Activated CD4-positive, alpha-beta T cell treated with anti-CD3 and anti-CD28 coated beads for 1 hour (primary cell): ENCODE measurements around the gene MAP2K2.

Experiments
- DNase-seq: peaks from one replicate; pipeline ENCODE4 v3.0.0-alpha.2; 2020

The MAP2K2 gene

DNA sequence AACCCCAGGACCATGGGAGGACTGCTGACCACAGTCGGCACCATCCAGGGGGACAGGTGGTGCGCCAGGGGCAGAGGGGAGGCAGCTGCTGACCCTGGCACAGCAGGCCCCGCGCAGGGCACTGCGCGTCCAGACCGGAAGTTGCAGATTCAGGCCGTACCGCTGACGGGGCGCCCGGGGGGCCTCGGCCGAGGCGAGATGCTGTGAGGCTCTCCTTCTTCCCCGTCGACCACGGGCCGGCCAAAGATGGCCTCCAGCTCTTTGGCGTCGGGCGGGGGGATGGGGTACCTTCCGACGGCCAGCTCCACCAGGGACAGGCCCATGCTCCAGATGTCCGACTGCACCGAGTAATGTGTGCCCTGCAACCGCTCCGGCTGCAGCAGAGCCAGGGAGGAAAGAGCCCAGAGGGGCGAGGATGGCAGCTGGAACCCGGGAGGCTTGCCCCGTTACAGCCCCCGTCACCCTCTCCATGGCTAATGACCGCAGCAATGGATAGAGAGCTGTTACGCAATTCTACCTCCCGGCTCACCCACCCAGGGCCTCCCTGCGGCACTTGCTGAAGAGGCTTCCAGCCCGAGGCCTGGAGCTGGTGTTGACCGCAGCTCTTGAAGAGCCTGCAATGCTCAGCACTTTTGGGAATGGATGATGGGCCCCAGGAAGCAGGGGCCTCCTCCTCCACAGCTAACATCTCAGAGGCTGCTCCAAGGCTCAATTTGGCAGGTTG, 24.7 kb downstream of the MAP2K2 start:
- no peak for DNase-seq

- DNase-seq, result no peak
Measured at GRCh38 chr19:4098493-4098892, 25.4 kb downstream of the MAP2K2 start.

DNA sequence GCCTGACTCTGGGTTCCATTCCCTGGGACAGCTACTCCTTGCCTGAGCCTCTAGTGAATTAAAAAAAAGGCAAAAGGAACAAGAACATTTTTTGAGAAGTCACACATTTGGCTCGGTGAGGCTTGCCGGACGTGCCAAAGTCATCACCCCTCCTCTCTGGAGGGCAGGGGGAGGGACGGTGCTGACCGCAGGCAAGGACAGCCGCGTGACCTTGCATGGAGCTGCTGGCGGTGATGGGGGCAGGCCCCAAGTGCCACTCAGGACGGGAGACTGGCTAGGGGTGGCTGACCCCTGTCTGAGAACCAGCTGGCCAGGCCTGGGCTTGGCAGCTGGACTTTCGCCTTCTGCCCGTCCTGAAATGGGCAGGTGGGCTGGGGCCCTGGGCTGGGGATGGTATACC, 26.4 kb downstream of the MAP2K2 start:
- no peak for DNase-seq

DNA sequence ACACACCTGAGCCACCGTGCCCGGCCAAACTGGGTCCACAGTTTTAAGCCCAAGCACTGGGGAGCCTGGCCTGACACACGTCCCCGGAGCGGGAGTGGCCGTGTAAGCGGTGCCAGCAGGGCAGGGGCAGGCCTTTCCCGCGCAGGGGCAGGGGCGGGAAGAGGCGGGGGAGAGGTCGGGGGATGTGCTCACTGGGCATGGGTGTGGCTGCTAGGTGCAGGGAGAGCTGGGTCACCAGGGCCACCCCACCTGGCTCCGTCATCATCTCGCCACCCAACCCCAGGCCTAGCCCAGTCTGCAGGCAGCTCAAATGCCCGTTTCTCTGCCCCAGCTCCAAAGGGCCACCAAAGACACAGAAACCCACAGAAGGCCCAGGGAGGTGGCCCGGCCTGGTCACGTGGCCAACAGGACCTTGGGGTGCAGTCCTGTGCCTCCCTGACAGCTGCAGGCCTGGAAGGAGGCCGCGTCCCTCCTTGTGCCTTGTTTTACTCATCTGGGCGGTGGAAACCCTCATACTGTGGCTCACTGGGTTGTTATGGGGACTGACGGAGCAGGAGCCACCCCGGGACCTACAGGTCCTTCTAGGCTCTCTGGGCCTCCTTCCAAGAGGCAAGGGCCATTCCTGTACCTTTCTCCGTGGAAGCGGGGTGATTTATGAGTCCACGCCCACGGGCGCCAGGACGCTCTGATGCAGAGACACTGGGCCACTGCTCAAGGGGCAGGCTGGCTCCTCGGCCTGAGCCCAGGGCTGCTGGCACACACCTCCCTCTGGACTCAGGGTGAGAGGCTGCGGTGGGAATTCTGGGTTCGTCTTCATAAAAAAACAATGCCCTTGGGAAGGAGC, 27.7 kb downstream of the MAP2K2 start:
- DNase-seq, result no peak

DNA sequence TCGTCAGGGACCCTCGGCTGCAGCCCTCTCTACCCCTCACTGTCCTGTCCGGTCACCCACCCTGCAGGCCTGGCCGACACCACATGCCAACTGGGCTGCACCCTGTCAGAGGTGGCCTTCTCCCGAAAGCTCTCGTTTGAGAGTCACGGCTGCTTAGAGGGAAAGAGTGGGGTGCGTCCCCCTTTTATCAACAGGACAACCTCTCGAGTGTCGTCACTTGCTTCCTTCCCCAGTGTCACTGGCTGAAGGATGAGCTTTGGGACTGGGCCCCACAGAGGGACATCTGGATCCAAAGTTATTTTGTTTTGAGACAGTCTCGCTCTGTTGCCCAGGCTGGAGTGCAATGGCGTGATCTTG, 28.5 kb downstream of the MAP2K2 start:
- DNase-seq, result no peak

DNA sequence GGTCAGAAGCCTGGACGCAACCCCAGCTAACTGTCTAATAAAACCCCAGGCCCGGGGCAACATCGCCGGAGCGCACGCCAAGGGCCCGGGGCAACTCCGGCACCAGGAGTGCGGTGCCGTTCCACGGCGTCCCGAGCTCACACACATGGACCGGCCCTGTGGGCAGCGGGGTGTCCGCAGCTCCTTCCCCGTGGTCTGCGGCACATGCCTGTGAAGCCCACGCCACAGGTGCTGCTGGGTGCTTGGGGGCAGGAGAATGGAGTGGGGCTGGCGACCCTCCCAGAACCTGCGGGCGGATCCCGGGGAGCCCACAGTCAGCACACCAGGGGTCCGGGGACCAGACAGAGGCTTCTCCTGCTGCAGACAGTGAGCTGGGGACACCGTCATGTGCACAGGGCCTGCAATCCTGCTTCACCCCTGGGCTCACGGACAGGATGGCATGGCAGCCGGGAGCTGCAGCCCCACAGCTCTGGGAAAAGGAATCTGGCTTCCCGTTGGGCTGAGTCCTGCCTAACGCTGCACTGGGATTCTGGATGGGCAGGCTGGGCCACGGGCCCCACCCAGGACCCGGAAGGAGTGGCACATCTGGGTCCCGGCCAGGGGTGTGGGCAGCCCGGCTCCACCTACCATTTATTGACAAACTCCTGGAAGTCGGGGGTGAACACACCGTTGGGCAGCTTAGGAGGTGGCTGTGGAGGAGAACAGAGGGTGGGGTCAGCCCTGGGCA, 29.0 kb downstream of the MAP2K2 start:
- no peak for DNase-seq

GRCh38 chr19:4094291-4094690, 29.6 kb downstream of the MAP2K2 start:
- DNase-seq, result no peak

GRCh38 chr19:4093643-4094175, 30.2 kb downstream of the MAP2K2 start:
- DNase-seq, result no peak

- DNase-seq, result no peak
Measured at GRCh38 chr19:4090356-4091220, 33.3 kb downstream of the MAP2K2 start.

DNA sequence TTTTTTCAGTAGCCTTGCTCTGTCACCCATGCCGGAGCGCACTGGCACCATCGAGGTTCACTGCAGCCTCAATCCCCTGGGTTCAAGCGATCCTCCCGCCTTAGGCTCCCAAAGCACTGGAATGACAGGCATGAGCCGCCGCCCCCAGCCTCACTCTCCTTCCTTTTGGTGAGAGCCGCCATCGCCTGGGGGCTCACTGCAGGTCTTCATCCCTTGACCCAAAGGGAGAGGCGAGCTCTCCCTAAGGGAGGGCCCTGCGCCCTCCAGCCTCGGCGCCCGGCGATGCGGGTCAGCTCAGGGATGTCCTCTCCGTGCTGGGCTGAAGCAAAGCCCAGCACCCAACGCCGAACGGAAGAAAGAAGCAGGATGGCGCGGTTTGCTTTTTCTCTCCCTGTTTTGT, 34.0 kb downstream of the MAP2K2 start:
- DNase-seq, result no peak

GRCh38 chr19:4089400-4089908, 34.5 kb downstream of the MAP2K2 start:
- DNase-seq, result no peak

GRCh38 chr19:4088975-4089374, 34.9 kb downstream of the MAP2K2 start:
- DNase-seq, result no peak

GRCh38 chr19:4087787-4088679, 35.9 kb downstream of the MAP2K2 start:
- DNase-seq, result no peak

DNA sequence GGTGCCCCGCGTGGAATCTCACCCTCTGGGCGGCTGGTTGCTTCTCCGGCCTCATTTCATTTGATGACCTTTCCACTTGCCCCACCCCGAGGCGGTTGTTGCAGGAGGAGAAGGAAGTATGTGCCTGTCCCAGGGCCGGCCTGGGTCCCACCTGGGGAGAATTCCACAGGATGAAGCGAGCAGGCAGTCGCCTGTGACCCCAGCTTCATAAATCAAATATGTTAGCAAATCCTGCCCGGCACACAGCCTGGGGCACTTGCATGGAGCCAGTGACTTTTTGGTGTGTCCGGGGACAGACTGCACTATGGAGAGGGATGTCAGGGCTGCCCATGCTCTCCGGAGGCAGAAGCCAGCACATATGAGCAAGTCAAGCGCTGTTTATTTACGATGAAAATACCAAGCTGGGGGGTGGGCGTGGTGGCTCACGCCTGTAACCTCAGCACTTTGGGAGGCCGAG, 37.5 kb downstream of the MAP2K2 start:
- DNase-seq, result no peak

DNA sequence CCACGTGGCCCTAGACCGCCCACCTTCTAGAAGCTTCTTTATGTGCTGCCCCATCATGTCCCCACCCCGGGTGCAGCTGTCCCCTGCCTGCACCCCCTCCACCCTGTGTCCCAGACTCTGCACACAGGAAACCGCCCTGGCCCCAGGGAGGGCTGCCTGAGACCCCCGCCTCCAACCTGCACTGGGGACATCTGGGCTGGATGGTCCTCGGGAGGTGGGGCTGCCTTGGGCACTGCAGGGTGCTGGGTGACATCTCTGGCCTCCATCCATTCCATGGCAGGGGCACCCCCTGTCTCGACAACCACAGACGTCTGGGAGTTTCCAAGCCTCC, 39.4 kb downstream of the MAP2K2 start:
- DNase-seq, result no peak

GRCh38 chr19:4083677-4084546, 40.0 kb downstream of the MAP2K2 start:
- no peak for DNase-seq

GRCh38 chr19:4082172-4082571, 41.8 kb downstream of the MAP2K2 start:
- no peak for DNase-seq

DNA sequence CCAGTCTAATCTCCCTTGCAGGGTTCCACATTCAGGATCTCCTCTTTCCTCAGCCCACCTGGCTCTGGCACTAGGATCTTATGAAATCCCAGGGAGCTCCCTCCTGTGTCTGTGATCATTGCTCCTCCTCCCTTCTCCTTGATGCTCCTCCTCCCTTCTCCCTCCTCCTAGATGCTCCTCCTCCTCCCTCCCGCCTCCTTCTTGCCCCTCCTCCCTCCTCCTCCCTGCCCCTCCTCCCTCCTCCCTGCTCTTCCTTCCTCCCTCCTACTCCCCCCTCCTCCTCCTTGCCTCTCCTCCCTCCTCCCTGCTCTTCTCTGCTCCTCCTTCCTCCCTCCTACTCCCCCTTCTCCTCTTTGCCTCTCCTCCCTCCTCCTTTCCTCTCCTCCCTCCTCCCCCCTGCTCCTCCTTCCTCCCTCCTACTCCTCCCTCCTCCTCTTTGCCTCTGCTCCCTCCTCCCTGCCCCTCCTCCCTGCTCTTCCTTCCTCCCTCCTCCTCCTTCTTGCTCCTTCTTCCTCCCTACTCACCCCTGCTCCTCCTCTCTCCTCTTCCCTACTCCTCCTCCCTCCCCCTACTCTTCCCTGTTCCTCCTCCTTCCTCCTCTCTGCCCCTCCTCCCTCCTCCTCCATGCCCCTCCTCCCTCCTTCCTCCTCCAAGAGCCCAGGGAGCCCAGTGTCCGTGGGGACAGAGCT, 42.3 kb downstream of the MAP2K2 start:
- DNase-seq, result no peak

- DNase-seq, result no peak
Measured at GRCh38 chr19:4080473-4080872, 43.4 kb downstream of the MAP2K2 start.
